CD4-positive, alpha-beta T cell treated with Interleukin-4 for 1 hour (primary cell): ENCODE measurements around the gene KIF1A.
"Not testable (repeated sequence)": the region's sequence is repeated elsewhere in the genome, so short reads cannot be mapped to it uniquely, and the experiment has no call there.

ENCODE experiments used
- DNase-seq, 2 donors: peaks; one replicate each; pipeline ENCODE4 v3.0.0-alpha.2; 2020 to 2022

KIF1A gene

GRCh38 chr2:240784629-240785423 lies 35.2 kb downstream of the KIF1A start:
- no peak for DNase-seq

DNA sequence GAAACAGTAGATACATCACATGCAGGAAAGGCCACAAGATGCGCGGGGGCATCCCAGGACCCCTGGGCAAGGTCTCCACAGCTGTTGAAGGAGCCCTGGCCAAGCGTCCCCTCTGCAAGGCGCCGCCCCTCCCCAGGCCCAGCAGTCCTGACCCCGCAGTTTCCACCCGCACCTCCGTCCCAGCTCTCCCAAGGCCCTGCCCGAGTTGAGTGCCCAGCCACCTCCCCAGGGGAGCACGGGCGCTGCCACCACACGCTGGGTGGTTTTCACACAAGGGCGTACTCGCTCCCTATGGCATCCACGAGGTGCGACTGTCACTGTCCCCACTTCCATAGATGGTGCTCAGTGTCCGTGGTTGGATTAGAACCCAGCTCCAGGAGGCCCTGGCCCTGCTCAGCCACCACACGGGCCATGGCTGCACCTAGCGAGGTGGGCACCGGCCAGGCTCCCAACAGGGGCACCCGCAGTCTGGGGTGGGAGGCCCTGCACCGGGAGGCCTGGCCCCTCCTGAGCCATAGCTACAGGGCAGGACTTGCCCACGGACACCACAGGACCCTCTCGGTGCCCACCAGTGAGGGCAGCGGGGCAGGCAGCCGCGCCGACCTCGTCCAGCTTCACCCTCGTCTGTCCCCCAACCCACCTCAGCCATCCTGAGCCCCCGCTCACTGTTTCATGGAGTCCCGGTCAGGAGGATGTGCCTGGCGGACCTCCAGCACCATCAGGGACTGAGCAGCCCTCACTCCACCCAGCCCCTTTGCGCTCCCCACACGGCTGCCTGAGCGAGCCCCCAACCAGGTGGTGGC lies 36.0 kb downstream of the KIF1A start:
- DNase-seq = no peak

- DNase-seq = no peak
These were observed 36.9 kb downstream of the KIF1A start for GRCh38 chr2:240782886-240783818.

DNA sequence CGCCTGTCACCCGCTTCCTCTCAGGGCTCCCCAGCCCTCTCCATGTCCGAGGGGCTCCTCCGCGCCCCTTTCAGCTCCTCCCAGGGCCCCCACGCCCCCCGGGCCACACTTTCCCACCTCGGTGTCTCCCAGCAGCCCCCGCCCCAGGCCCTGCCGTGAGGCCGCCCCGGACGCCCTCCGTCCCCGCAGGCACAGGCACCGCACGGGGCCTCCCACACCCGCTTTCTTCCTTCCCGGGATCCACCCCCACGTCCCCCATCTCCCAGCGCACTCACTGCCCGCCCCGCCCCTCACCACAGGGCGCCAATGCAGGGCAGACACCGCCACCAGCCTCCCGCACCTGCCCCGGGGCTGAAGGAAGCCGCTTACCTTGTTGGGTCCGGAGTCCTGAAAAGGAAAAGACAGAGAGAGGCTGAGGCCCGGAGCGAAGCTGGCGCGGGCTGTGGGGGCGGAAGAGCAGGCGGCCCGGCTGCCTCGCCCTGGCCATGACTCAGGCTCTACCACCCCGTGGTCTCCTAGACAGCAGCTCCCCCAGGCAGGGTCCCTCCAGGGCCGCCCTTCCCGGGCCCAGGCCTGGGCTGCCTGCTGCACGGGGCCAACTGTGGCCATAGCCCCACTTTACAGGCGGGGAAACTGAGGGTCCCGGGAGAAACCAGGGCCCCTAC lies 37.7 kb downstream of the KIF1A start:
- DNase-seq = no peak

DNA sequence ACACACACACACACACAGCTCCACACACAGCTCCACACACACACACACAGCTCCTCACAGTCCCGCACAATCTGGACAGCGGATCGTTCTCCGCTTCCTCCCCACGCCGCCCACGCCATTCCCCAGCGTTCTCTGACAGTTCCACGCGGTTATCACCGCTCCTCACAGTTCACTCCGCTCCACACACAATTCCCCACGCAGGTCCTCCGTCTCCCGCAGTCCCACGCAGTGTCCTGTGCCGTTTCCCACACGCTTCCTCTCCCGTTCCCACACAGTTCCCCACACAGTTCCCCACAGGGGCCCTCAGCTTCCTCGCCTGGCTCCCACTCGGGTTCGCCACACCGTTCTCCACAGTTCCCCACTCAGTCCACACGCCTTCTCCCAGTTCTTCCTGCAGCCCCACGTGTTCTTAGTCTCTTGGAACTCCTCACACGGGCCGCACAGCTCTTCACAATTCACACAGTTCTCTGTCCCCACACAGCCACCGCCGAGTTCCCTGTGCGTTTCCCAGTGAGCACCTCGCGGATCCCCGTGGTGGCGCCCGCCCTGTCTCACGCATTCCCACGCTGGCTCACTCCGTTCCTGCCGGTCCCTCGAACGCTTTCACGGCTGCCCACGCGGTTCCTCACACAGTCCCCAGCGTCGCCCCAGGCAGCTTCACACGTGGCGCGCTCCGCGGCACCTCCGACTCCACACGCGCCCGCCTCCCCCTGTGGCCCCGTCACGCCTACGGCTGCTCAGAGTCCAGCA lies 38.4 kb downstream of the KIF1A start:
- no peak for DNase-seq

- no peak for DNase-seq
These were observed 39.9 kb downstream of the KIF1A start for GRCh38 chr2:240780023-240780700.

- DNase-seq = not testable (repeated sequence)
These were observed 40.7 kb downstream of the KIF1A start for GRCh38 chr2:240779250-240779832.

DNA sequence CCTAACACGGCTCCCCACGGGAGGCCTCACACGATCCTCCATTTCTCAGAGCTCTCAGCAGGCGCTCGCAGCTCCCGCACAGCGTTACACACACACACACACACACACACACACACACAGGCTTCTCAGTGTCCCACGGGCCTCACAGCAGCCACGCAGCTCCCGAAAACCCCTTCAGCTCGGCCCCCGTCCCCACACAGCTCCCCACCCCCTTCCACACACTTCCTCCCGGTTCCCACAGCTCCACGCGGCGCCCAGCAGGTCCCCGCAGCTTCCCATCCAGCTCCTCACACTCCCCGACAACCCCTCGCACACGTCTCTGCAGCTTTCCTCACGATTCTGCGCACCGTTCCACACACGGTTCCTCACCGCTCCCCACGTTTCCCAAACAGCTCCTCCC lies 41.6 kb downstream of the KIF1A start:
- DNase-seq = no peak

- DNase-seq = no peak
These were observed 42.4 kb downstream of the KIF1A start for GRCh38 chr2:240777456-240778212.

GRCh38 chr2:240775905-240776304 lies 44.1 kb downstream of the KIF1A start:
- DNase-seq = no peak

GRCh38 chr2:240774856-240775255 lies 45.2 kb downstream of the KIF1A start:
- no peak for DNase-seq

DNA sequence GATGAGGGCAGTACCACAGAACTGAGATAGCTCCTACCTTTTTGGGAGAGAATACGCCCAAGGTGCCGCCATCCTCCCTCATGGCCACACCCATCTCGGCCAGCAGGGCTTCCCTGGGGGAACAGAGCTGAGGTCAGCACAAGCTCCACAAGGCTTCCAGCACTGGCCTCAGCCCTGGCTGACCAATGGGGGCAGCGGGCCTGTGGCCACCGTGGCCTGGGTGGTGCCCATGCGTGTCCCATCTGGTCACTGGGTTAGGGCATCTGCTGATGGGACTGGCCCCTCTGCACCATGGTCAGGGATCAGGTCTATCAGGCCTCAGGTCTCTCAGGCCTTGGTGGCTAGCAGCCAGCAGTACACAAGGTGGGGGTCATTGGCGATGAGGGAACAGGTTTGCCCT lies 50.9 kb downstream of the KIF1A start:
- DNase-seq = no peak

DNA sequence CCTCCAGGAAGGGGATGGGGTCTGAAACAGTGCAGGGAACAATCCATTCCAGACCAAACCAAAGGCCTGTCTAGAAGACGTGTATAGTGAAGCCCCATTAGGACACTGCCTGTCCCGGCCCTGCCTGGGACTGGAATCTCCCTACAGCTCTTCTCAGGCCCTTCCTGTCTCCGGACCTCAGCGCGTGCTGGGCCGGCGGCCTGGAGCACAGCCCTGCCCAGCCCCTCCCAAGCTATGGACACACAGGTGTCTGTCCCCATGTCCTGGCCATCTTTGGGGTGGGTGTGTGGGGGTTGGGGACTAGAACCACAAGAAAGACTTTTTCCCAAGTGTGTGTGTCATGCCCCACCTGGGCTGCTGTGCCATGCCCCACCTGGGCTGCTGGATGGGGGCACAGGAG lies 51.8 kb downstream of the KIF1A start:
- DNase-seq = no peak

- no peak for DNase-seq
These were observed 52.7 kb downstream of the KIF1A start for GRCh38 chr2:240767341-240767740.

- DNase-seq = no peak
These were observed 53.9 kb downstream of the KIF1A start for GRCh38 chr2:240766072-240766471.

- no peak for DNase-seq
These were observed 55.0 kb downstream of the KIF1A start for GRCh38 chr2:240765007-240765406.

DNA sequence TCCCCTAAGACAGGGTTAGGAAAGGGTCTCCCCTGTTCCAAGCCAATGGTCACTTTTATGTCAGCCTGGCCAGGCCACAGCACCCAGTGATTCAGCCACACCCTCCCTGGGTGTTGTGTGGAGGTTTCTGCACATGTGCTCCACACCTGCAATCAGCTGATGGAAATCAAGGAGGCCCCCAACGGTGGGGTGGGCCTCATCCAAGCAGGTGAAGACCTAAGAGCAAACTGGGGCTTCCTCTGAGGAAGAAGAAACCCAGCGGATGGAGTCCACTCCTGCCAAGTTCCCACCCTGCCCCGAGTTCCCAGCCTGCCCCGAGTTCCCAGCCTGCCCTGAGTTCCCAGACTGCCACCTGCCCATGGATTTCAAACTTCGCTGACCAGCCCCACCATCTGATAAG lies 55.4 kb downstream of the KIF1A start:
- DNase-seq = no peak

GRCh38 chr2:240762971-240763370 lies 57.0 kb downstream of the KIF1A start:
- no peak for DNase-seq

DNA sequence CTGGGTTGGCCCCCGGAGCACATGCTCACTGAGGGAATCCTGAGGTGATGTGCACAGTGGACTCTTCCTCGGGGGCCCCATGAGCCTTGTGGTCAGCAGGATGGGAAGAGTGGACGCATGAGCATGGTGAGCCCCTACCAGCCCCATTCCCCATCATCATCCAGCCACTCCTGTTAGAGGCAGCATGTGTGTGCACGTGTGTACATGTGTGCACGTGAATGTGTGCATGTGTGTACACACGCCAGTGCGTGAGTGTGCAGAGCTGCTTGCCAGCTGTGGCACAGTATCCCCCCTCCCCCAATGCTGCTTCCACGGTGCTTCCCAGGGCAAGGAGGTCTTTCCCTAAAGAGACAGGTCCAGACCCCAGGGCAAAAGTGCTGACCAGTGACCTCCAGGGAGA lies 57.8 kb downstream of the KIF1A start:
- DNase-seq = no peak
